ENCODE results near the gene CIB2.

CIB2 gene

GRCh38 chr15:78065973-78066946 lies 65.0 kb downstream of the CIB2 start:
- Histone ChIP-seq H3K36me3 (replicated peaks in 1 of 2; ENCODE audit: control insufficient read depth in 2 of 2, insufficient read depth in 2 of 2, low read length in 2 of 2) (no peaks in the 10 kb centered on the region), H2BK15ac (ENCODE audit: low read length) (no peak overlapping the region), H3K79me1 (ENCODE audit: low read depth, low read length) (no peaks in the 10 kb centered on the region), H3K4ac (ENCODE audit: low read length) (no peak overlapping the region), H2AK5ac (ENCODE audit: low read depth, low read length) (no peak overlapping the region), H4K91ac (ENCODE audit: low read depth, low read length, poor library complexity) (no peak overlapping the region), H3K9me3 (replicated peaks in 1 of 2; ENCODE audit: control insufficient read depth in 2 of 2, insufficient read depth in 1 of 2, low read depth in 1 of 2, low read length in 2 of 2) (no peaks in the 10 kb centered on the region), H3K27ac (replicated peaks; ENCODE audit: low read length) (no peak overlapping the region), H2BK120ac (ENCODE audit: low read depth, low read length) (no peak overlapping the region), H3K18ac (ENCODE audit: low read length) (no peak overlapping the region), H4K8ac (ENCODE audit: low read depth, low read length) (no peak overlapping the region), H3K9ac (ENCODE audit: low read depth, low read length, poor library complexity) (no peak overlapping the region), H2AFZ (ENCODE audit: low read length) (no peak overlapping the region), H3K23ac (ENCODE audit: low read depth, low read length, poor library complexity) (no peak overlapping the region), H3K4me1 (ENCODE audit: control insufficient read depth in 2 of 2, insufficient read depth in 1 of 2, low read depth in 1 of 2, low read length in 2 of 2) (peaks cover 5 to 20% of the 10 kb centered on the region in 2 donors), H3K27me3 (ENCODE audit: control insufficient read depth in 3 of 3, insufficient read depth in 3 of 3, low read depth in 1 of 3, low read length in 3 of 3) (no peaks in the 10 kb centered on the region), H3K14ac (ENCODE audit: low read length) (no peak overlapping the region), H2BK12ac (ENCODE audit: low read length) (no peak overlapping the region), H3K4me2 (ENCODE audit: insufficient read depth, low read length, poor library complexity, severe bottlenecking) (no peak overlapping the region), H3K4me3 (ENCODE audit: low read length in 2 of 2) (no peak overlapping the region), H2BK5ac (ENCODE audit: low read length) (no peak overlapping the region)
- no CpG with 5 or more reads among the region's 7 CpGs for WGBS, 2 donors (ENCODE audit: extremely low coverage in 2 of 2, insufficient read length in 2 of 2, insufficient replicate concordance in 1 of 2)
- no peak for DNase-seq (ENCODE audit: low spot score)

- Histone ChIP-seq H2BK15ac (ENCODE audit: low read length) (no peak overlapping the region), H3K9ac (ENCODE audit: low read depth, low read length, poor library complexity) (no peak overlapping the region), H3K36me3 (replicated peaks in 1 of 2; ENCODE audit: control insufficient read depth in 2 of 2, insufficient read depth in 2 of 2, low read length in 2 of 2) (no peaks in the 10 kb centered on the region), H2AFZ (ENCODE audit: low read length) (peak overlapping the region; percentile 38), H3K27ac (replicated peaks; ENCODE audit: low read length) (no peak overlapping the region), H4K8ac (ENCODE audit: low read depth, low read length) (no peak overlapping the region), H3K79me1 (ENCODE audit: low read depth, low read length) (no peaks in the 10 kb centered on the region), H2AK5ac (ENCODE audit: low read depth, low read length) (no peak overlapping the region), H3K9me3 (replicated peaks in 1 of 2; ENCODE audit: control insufficient read depth in 2 of 2, insufficient read depth in 1 of 2, low read depth in 1 of 2, low read length in 2 of 2) (no peaks in the 10 kb centered on the region), H4K91ac (ENCODE audit: low read depth, low read length, poor library complexity) (no peak overlapping the region), H3K14ac (ENCODE audit: low read length) (no peak overlapping the region), H3K4me2 (ENCODE audit: insufficient read depth, low read length, poor library complexity, severe bottlenecking) (no peak overlapping the region), H3K27me3 (ENCODE audit: control insufficient read depth in 3 of 3, insufficient read depth in 3 of 3, low read depth in 1 of 3, low read length in 3 of 3) (no peaks in the 10 kb centered on the region), H3K18ac (ENCODE audit: low read length) (no peak overlapping the region), H2BK12ac (ENCODE audit: low read length) (no peak overlapping the region), H3K4me3 (ENCODE audit: low read length in 2 of 2) (no peak overlapping the region), H2BK120ac (ENCODE audit: low read depth, low read length) (no peak overlapping the region), H3K4ac (ENCODE audit: low read length) (no peak overlapping the region), H3K23ac (ENCODE audit: low read depth, low read length, poor library complexity) (no peak overlapping the region), H2BK5ac (ENCODE audit: low read length) (no peak overlapping the region), H3K4me1 (ENCODE audit: control insufficient read depth in 2 of 2, insufficient read depth in 1 of 2, low read depth in 1 of 2, low read length in 2 of 2) (peaks cover 5 to 20% of the 10 kb centered on the region in 2 donors)
- DNase-seq (ENCODE audit: low spot score), result no peak
- no CpG with 5 or more reads among the region's 5 CpGs for WGBS, 2 donors (ENCODE audit: extremely low coverage in 2 of 2, insufficient read length in 2 of 2, insufficient replicate concordance in 1 of 2)
Observed at GRCh38 chr15:78065284-78065872, 65.9 kb downstream of the CIB2 start.

DNA sequence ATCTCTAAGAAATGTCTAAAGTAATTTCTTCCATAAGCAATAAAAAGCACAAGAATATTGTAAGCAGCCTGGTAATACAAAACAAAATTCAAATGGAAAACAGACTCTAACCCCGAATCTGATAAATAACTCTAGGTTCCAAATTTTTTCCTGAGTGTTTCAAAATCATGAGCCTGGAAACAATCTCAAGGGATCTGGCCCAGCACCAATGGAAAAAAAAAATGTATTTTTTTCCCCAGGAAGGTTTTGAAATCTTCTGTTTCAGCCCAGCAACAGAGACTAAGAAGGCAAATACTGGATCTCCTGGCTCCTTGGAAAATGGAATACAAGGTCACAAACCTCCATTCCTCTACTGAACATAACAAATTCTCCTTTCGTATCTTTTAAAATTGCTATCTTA lies 66.7 kb downstream of the CIB2 start:
- no peak overlapping the region for H3K27ac ChIP-seq (replicated peaks; ENCODE audit: low read length)
- H3K4me1 ChIP-seq (ENCODE audit: control insufficient read depth in 2 of 2, insufficient read depth in 1 of 2, low read depth in 1 of 2, low read length in 2 of 2), result peaks cover 5 to 20% of the 10 kb centered on the region in 2 donors
- H2AK5ac ChIP-seq (ENCODE audit: low read depth, low read length), result no peak overlapping the region
- no peak overlapping the region for H2BK120ac ChIP-seq (ENCODE audit: low read depth, low read length)
- H3K23ac ChIP-seq (ENCODE audit: low read depth, low read length, poor library complexity), result no peak overlapping the region
- WGBS, 2 donors (ENCODE audit: extremely low coverage in 2 of 2, insufficient read length in 2 of 2, insufficient replicate concordance in 1 of 2), result 100% methylated on average over 1 of the region's 2 CpGs
- no peak overlapping the region for H3K18ac ChIP-seq (ENCODE audit: low read length)
- H3K4me2 ChIP-seq (ENCODE audit: insufficient read depth, low read length, poor library complexity, severe bottlenecking), result no peak overlapping the region
- no peak overlapping the region for H2AFZ ChIP-seq (ENCODE audit: low read length)
- no peak overlapping the region for H3K4me3 ChIP-seq (ENCODE audit: low read length in 2 of 2)
- H2BK15ac ChIP-seq (ENCODE audit: low read length), result no peak overlapping the region
- no peak overlapping the region for H4K91ac ChIP-seq (ENCODE audit: low read depth, low read length, poor library complexity)
- H3K36me3 ChIP-seq (replicated peaks in 1 of 2; ENCODE audit: control insufficient read depth in 2 of 2, insufficient read depth in 2 of 2, low read length in 2 of 2), result no peaks in the 10 kb centered on the region
- H3K14ac ChIP-seq (ENCODE audit: low read length), result no peak overlapping the region
- DNase-seq (ENCODE audit: low spot score), result no peak
- no peak overlapping the region for H2BK5ac ChIP-seq (ENCODE audit: low read length)
- H3K9ac ChIP-seq (ENCODE audit: low read depth, low read length, poor library complexity), result no peak overlapping the region
- H3K4ac ChIP-seq (ENCODE audit: low read length), result no peak overlapping the region
- H3K9me3 ChIP-seq (replicated peaks in 1 of 2; ENCODE audit: control insufficient read depth in 2 of 2, insufficient read depth in 1 of 2, low read depth in 1 of 2, low read length in 2 of 2), result no peaks in the 10 kb centered on the region
- H4K8ac ChIP-seq (ENCODE audit: low read depth, low read length), result no peak overlapping the region
- no peaks in the 10 kb centered on the region for H3K79me1 ChIP-seq (ENCODE audit: low read depth, low read length)
- no peaks in the 10 kb centered on the region for H3K27me3 ChIP-seq (ENCODE audit: control insufficient read depth in 3 of 3, insufficient read depth in 3 of 3, low read depth in 1 of 3, low read length in 3 of 3)
- H2BK12ac ChIP-seq (ENCODE audit: low read length), result no peak overlapping the region

- H3K9me3 ChIP-seq (replicated peaks in 1 of 2; ENCODE audit: control insufficient read depth in 2 of 2, insufficient read depth in 1 of 2, low read depth in 1 of 2, low read length in 2 of 2), result no peaks in the 10 kb centered on the region
- H2BK120ac ChIP-seq (ENCODE audit: low read depth, low read length), result no peak overlapping the region
- H3K4me1 ChIP-seq (ENCODE audit: control insufficient read depth in 2 of 2, insufficient read depth in 1 of 2, low read depth in 1 of 2, low read length in 2 of 2), result peaks cover 5 to 20% of the 10 kb centered on the region in 2 donors
- no peak overlapping the region for H2BK5ac ChIP-seq (ENCODE audit: low read length)
- no peak overlapping the region for H2BK12ac ChIP-seq (ENCODE audit: low read length)
- H3K14ac ChIP-seq (ENCODE audit: low read length), result no peak overlapping the region
- no peak for DNase-seq (ENCODE audit: low spot score)
- no peak overlapping the region for H2AK5ac ChIP-seq (ENCODE audit: low read depth, low read length)
- WGBS, 2 donors (ENCODE audit: extremely low coverage in 2 of 2, insufficient read length in 2 of 2, insufficient replicate concordance in 1 of 2), result no CpG with 5 or more reads among the region's 5 CpGs
- H4K8ac ChIP-seq (ENCODE audit: low read depth, low read length), result no peak overlapping the region
- H3K23ac ChIP-seq (ENCODE audit: low read depth, low read length, poor library complexity), result no peak overlapping the region
- no peak overlapping the region for H3K18ac ChIP-seq (ENCODE audit: low read length)
- H4K91ac ChIP-seq (ENCODE audit: low read depth, low read length, poor library complexity), result no peak overlapping the region
- H2AFZ ChIP-seq (ENCODE audit: low read length), result no peak overlapping the region
- H3K79me1 ChIP-seq (ENCODE audit: low read depth, low read length), result no peaks in the 10 kb centered on the region
- no peaks in the 10 kb centered on the region for H3K36me3 ChIP-seq (replicated peaks in 1 of 2; ENCODE audit: control insufficient read depth in 2 of 2, insufficient read depth in 2 of 2, low read length in 2 of 2)
- no peak overlapping the region for H3K9ac ChIP-seq (ENCODE audit: low read depth, low read length, poor library complexity)
- H3K4me2 ChIP-seq (ENCODE audit: insufficient read depth, low read length, poor library complexity, severe bottlenecking), result no peak overlapping the region
- no peak overlapping the region for H3K27ac ChIP-seq (replicated peaks; ENCODE audit: low read length)
- no peaks in the 10 kb centered on the region for H3K27me3 ChIP-seq (ENCODE audit: control insufficient read depth in 3 of 3, insufficient read depth in 3 of 3, low read depth in 1 of 3, low read length in 3 of 3)
- no peak overlapping the region for H3K4ac ChIP-seq (ENCODE audit: low read length)
- no peak overlapping the region for H3K4me3 ChIP-seq (ENCODE audit: low read length in 2 of 2)
- no peak overlapping the region for H2BK15ac ChIP-seq (ENCODE audit: low read length)
Observed at GRCh38 chr15:78063970-78064385, 67.3 kb downstream of the CIB2 start.

Data from neuronal stem cell (in vitro differentiated cells).